Pancreas (tissue), 10 donors: ENCODE data around the gene DOK4. TPM values are rescaled to one million over a fixed set of nuclear protein-coding genes. Genes with fewer than 3 reads are reported as not detected.
A peak's percentile ranks its signal among the peaks of the same experiment; 100 is the strongest.

Experiments
- ATAC-seq, 4 donors: fragments of 200-7000 bp; cut with Tn5 transposase; one replicate each; pipeline versions ENCODE4 v1.8.0 to v1.9.1; 2020; ENCODE audit warnings: mild to moderate bottlenecking in 4 of 4, moderate library complexity in 4 of 4
- DNase-seq, 6 donors: peaks; one replicate each; pipeline ENCODE4 v3.0.0-alpha.2; 2020
- FAIRE-seq: peaks from 2 replicates; lab custom pipeline; 2012; peaks lifted over from hg19 to GRCh38; lab: Jason Lieb, UNC
- H3K27ac ChIP-seq, 4 donors: fragments of 200-600 bp; sonication (generic); 1 replicate in 3 of 4; 2 replicates in 1 of 4; pipeline versions ENCODE4 v1.5.0 to v1.8.0; 2020
- H3K27me3 ChIP-seq, 4 donors: fragments of 200-600 bp; one replicate each; pipeline ENCODE4 v1.8.0; 2021
- H3K36me3 ChIP-seq, 3 donors: fragments of 200-600 bp; sonication (generic) in 1 of 3; one replicate each; pipeline versions ENCODE4 v1.5.0 to v1.8.0; 2020 to 2021
- H3K4me1 ChIP-seq, 3 donors: fragments of 200-600 bp; one replicate each; pipeline ENCODE4 v1.8.0; 2021
- H3K4me3 ChIP-seq, 4 donors: fragments of 200-600 bp; sonication (generic) in 2 of 4; one replicate each; pipeline versions ENCODE4 v1.5.0 to v1.8.0; 2020 to 2021
- H3K9me3 ChIP-seq, 4 donors: fragments of 200-600 bp; one replicate each; pipeline ENCODE4 v1.8.0; 2021
- CTCF ChIP-seq, 4 donors: fragments of 200-600 bp; sonication (generic) in 3 of 4; IDR thresholded peaks; one replicate each; pipeline versions ENCODE4 v1.5.0 to v1.8.0; 2021; ENCODE audit warnings: antibody characterized with exemption in 4 of 4
- WGBS, 2 donors: extraction: QIAGEN DNeasy Blood & Tissue Kit; methylation state at CpG; one replicate each; pipeline ENCODE4 v1.1.7; 2013; 5-methylcytosine and 5-hydroxymethylcytosine counted together
- intact Hi-C, 3 donors: fragments of 100-400 bp; cut with DNase I; formaldehyde crosslinking; loops; one replicate each; pipeline versions ENCODE4 v1.11.1 to v1.14.2; 2022
- polyA plus RNA-seq, 2 donors: library from polyadenylated mRNA; stranded (reverse); fragments of 200-250 nt; gene quantifications; one replicate each; pipeline ENCODE4 v1.2.3, GENCODE V29; 2013
- total RNA-seq, 6 donors: library from RNA; stranded (reverse); fragmentation: NEBNext Ultra II Directional in 4 of 6; extraction: Animal tissue kit (Norgen Biotek cat#: 25700) in 4 of 6; gene quantifications; one replicate each; pipeline versions ENCODE4 v1.2.1 to v1.2.4, GENCODE V29; 2021 to 2023
- donor health status: healthy with polysubstance abuse.
- donor health status: DM: no; HTN: no; CAD: no; lungs with moderate emphysema.
- donor health status: DM: no; HTN: no; CAD: no.
- donor health status: control.
- donor health status: control.
- donor health status: Bipolar disorder and iron deficiency.
- donor health status: DM: yes; HTN: yes; CAD: no.
- donor health status: DM: no; HTN: no; CAD: no.
- donor health status: DM: no; HTN: no; CAD: no.
- donor health status: DM: yes; HTN: yes; CAD: no.

DOK4 gene
- total and polyA plus RNA-seq, 8 donors: 9.2 to 26.4 (median 15.5) TPM

- Histone ChIP-seq H3K36me3 (no peaks in the 10 kb centered on the region), H3K27ac (no peak overlapping the region), H3K9me3 (no peaks in the 10 kb centered on the region), H3K4me3 (no peak overlapping the region), H3K4me1 (peaks cover 0 to 5% (median 0%) of the 10 kb centered on the region in 3 donors), H3K27me3 (no peaks in the 10 kb centered on the region)
- DNase-seq (peak in 2 of 6 donors; percentile 32 to 68), ATAC-seq (no peak), FAIRE-seq (no peak)
- WGBS, 2 donors: 69 to 75% methylated on average over 19 of the region's 19 CpGs
- TF ChIP-seq CTCF (IDR thresholded peaks at IDR 0.05): no peak
- intact Hi-C loops: no loop called here
Measured at GRCh38 chr16:57533431-57534336, 47.4 kb upstream of the DOK4 start.

- Histone ChIP-seq H3K4me3 (no peak overlapping the region), H3K27me3 (no peaks in the 10 kb centered on the region), H3K9me3 (no peaks in the 10 kb centered on the region), H3K4me1 (peaks cover 0 to 5% (median 0%) of the 10 kb centered on the region in 3 donors), H3K27ac (no peak overlapping the region), H3K36me3 (no peaks in the 10 kb centered on the region)
- FAIRE-seq (no peak), ATAC-seq (no peak), DNase-seq (peak in 1 of 6 donors; percentile 41)
- no peak for TF ChIP-seq CTCF (IDR thresholded peaks at IDR 0.05)
- 84 to 86% methylated on average over 7 of the region's 7 CpGs for WGBS, 2 donors
- intact Hi-C loops: no loop called here
Measured at GRCh38 chr16:57532266-57532625, 46.0 kb upstream of the DOK4 start.

- Histone ChIP-seq H3K4me1 (peaks cover 0 to 5% (median 0%) of the 10 kb centered on the region in 3 donors), H3K9me3 (no peaks in the 10 kb centered on the region), H3K27ac (no peak overlapping the region), H3K36me3 (no peaks in the 10 kb centered on the region), H3K27me3 (no peaks in the 10 kb centered on the region), H3K4me3 (no peak overlapping the region)
- peak in 1 of 6 donors; percentile 30 for DNase-seq
- no peak for TF ChIP-seq CTCF (IDR thresholded peaks at IDR 0.05)
- intact Hi-C loops: no loop called here
- FAIRE-seq: no peak
- WGBS, 2 donors: 81 to 83% methylated on average over 8 of the region's 8 CpGs
- ATAC-seq: no peak
Measured at GRCh38 chr16:57531635-57532265, 45.5 kb upstream of the DOK4 start.

DNA sequence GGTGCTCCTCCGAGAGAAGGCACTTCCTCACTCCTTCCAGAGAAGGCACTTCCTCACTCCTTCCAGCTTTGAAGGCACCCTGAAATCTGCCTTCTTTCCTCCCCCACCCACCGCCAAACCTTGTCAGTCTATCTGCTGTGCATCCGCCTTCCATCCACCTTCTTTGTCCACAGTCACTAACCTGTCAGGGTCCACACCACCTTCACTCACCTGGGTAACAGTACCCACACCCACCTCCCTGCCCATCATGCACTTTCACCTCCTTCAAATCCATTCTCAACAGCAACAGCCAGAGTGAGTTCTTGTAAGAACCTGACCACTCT lies 44.9 kb upstream of the DOK4 start:
- intact Hi-C loops: no loop called here
- Histone ChIP-seq H3K27ac (no peak overlapping the region), H3K9me3 (no peaks in the 10 kb centered on the region), H3K36me3 (no peaks in the 10 kb centered on the region), H3K4me3 (no peak overlapping the region), H3K4me1 (peaks cover 0 to 5% (median 0%) of the 10 kb centered on the region in 3 donors), H3K27me3 (no peaks in the 10 kb centered on the region)
- peak in 1 of 6 donors; percentile 4 for DNase-seq
- no peak for FAIRE-seq
- no peak for ATAC-seq
- 82 to 87% methylated on average over 3 of the region's 3 CpGs for WGBS, 2 donors
- no peak for TF ChIP-seq CTCF (IDR thresholded peaks at IDR 0.05)
